Measurements from ENCODE around the gene ZNF888.
"Not testable (repeated sequence)": the region's sequence is repeated elsewhere in the genome, so short reads cannot be mapped to it uniquely, and the experiment has no call there.

GRCh38 chr19:52904052-52904780 is 19.0 kb downstream of the ZNF888 start:
- not testable (repeated sequence) for TF ChIP-seq CTCF (IDR thresholded peaks at IDR 0.05; ENCODE audit: poor library complexity, severe bottlenecking); EZH2 (IDR thresholded peaks at IDR 0.05; ENCODE audit: borderline replicate concordance, insufficient read depth, low read length, poor library complexity, severe bottlenecking); EP300 (conservative IDR thresholded peaks at IDR 0.05; ENCODE audit: poor library complexity, severe bottlenecking); SMC3 (conservative IDR thresholded peaks at IDR 0.05; ENCODE audit: poor library complexity); RAD21 (conservative IDR thresholded peaks at IDR 0.05)
- TF ChIP-seq, protein P1, sequence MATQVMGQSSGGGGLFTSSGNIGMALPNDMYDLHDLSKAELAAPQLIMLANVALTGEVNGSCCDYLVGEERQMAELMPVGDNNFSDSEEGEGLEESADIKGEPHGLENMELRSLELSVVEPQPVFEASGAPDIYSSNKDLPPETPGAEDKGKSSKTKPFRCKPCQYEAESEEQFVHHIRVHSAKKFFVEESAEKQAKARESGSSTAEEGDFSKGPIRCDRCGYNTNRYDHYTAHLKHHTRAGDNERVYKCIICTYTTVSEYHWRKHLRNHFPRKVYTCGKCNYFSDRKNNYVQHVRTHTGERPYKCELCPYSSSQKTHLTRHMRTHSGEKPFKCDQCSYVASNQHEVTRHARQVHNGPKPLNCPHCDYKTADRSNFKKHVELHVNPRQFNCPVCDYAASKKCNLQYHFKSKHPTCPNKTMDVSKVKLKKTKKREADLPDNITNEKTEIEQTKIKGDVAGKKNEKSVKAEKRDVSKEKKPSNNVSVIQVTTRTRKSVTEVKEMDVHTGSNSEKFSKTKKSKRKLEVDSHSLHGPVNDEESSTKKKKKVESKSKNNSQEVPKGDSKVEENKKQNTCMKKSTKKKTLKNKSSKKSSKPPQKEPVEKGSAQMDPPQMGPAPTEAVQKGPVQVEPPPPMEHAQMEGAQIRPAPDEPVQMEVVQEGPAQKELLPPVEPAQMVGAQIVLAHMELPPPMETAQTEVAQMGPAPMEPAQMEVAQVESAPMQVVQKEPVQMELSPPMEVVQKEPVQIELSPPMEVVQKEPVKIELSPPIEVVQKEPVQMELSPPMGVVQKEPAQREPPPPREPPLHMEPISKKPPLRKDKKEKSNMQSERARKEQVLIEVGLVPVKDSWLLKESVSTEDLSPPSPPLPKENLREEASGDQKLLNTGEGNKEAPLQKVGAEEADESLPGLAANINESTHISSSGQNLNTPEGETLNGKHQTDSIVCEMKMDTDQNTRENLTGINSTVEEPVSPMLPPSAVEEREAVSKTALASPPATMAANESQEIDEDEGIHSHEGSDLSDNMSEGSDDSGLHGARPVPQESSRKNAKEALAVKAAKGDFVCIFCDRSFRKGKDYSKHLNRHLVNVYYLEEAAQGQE (IDR thresholded peaks at IDR 0.05; ENCODE audit: borderline replicate concordance), result not testable (repeated sequence)

Data from neural cell (in vitro differentiated cells).